Activated naive CD4-positive, alpha-beta T cell treated with anti-CD3 and anti-CD28 coated beads, Interleukin-2, amount 50 U/mL, for 72 hours (primary cell): ENCODE data around the gene PRDX2. TPM values are rescaled to one million over a fixed set of nuclear protein-coding genes. Genes with fewer than 3 reads are reported as not detected.
"Not testable (repeated sequence)": the region's sequence is repeated elsewhere in the genome, so short reads cannot be mapped to it uniquely, and the experiment has no call there.

Source experiments
- ATAC-seq, 2 donors: fragments of 150-1000 bp; cut with Tn5 transposase; 2 replicates each; pipeline ENCODE4 v1.10.0; 2021; ENCODE audit warnings: mild to moderate bottlenecking in 2 of 2, moderate library complexity in 2 of 2
- DNase-seq, 2 donors: peaks; one replicate each; pipeline ENCODE4 v3.0.0; 2021 to 2022; ENCODE audit warnings: low spot score in 2 of 2
- H3K27ac Mint-ChIP-seq, 2 donors: one replicate each; pipeline ENCODE4 v1.8.0; 2022; ENCODE audit warnings: mild to moderate bottlenecking in 2 of 2, mixed read lengths in 2 of 2
- H3K36me3 Mint-ChIP-seq, 2 donors: one replicate each; pipeline ENCODE4 v1.8.0; 2022; ENCODE audit warnings: mixed read lengths in 2 of 2
- H3K9me3 Mint-ChIP-seq, 2 donors: one replicate each; pipeline ENCODE4 v1.8.0; 2022; ENCODE audit warnings: mixed read lengths in 2 of 2
- total RNA-seq, 2 donors: library from RNA; stranded (reverse); gene quantifications; one replicate each; pipeline ENCODE4 v1.2.3, GENCODE V29; 2022

Gene PRDX2
- total RNA-seq, 2 donors from 2014 or later: 317 to 357 TPM

GRCh38 chr19:12834566-12834943, 33.0 kb upstream of the PRDX2 start, which contains the start of gene RTBDN:
RTBDN (minus strand) TSS chr19:12834579; CDS start chr19:12829979, 4,600 bp downstream.
- peaks cover 4 to 18% of the 10 kb centered on the region in 2 donors for H3K36me3 Mint-ChIP-seq
- H3K9me3 Mint-ChIP-seq: no peaks in the 10 kb centered on the region
- DNase-seq (no peak), ATAC-seq (no peak)
- no peak within 1 kb of the TSS for H3K27ac Mint-ChIP-seq

- ATAC-seq: peak; percentile 15 to 18
- Mint-ChIP-seq H3K36me3 (peaks cover 4 to 12% of the 10 kb centered on the region in 2 donors), H3K27ac (no peak overlapping the region), H3K9me3 (no peaks in the 10 kb centered on the region)
- peak in 1 of 2 donors; percentile 24 for DNase-seq
These were observed 32.4 kb upstream of the PRDX2 start for GRCh38 chr19:12833738-12834565.

- Mint-ChIP-seq H3K9me3 (no peaks in the 10 kb centered on the region), H3K36me3 (peaks cover 4 to 12% of the 10 kb centered on the region in 2 donors), H3K27ac (no peak overlapping the region)
- no peak for ATAC-seq
- DNase-seq: no peak
These were observed 31.8 kb upstream of the PRDX2 start for GRCh38 chr19:12833418-12833737.

- no peaks in the 10 kb centered on the region for H3K9me3 Mint-ChIP-seq
- DNase-seq (peak in 1 of 2 donors; percentile 57), ATAC-seq (peak; percentile 39 to 73)
- H3K27ac Mint-ChIP-seq: no peak overlapping the region
- H3K36me3 Mint-ChIP-seq: peaks cover 5 to 6% of the 10 kb centered on the region in 2 donors
These were observed 26.9 kb upstream of the PRDX2 start for GRCh38 chr19:12828494-12828893.

- DNase-seq: peak in 1 of 2 donors; percentile 67
These were observed 23.9 kb upstream of the PRDX2 start for GRCh38 chr19:12825254-12826131.

GRCh38 chr19:12821761-12822160, 20.2 kb upstream of the PRDX2 start:
- DNase-seq (no peak), ATAC-seq (peak; percentile 47 to 55)
- Mint-ChIP-seq H3K9me3 (peaks cover 4 to 7% of the 10 kb centered on the region in 2 donors), H3K27ac (peak overlapping the region in 1 of 2 donors; percentile 10), H3K36me3 (peaks cover 5 to 11% of the 10 kb centered on the region in 2 donors)

More at GRCh38 chr19:12825254-12826131, 23.9 kb upstream of the PRDX2 start:
- no peak overlapping the region for H3K27ac Mint-ChIP-seq
- peak; percentile 67 for ATAC-seq
- H3K9me3 Mint-ChIP-seq: peaks cover 4 to 7% of the 10 kb centered on the region in 2 donors
- H3K36me3 Mint-ChIP-seq: peaks cover 6 to 11% of the 10 kb centered on the region in 2 donors

GRCh38 chr19:12817810-12818209, 16.2 kb upstream of the PRDX2 start:
- not testable (repeated sequence) for ATAC-seq, H3K36me3 Mint-ChIP-seq, H3K27ac Mint-ChIP-seq, H3K9me3 Mint-ChIP-seq, DNase-seq

GRCh38 chr19:12817188-12817587, 15.6 kb upstream of the PRDX2 start:
- H3K9me3 Mint-ChIP-seq: not testable (repeated sequence)

GRCh38 chr19:12815088-12815487, 13.5 kb upstream of the PRDX2 start:
- H3K36me3 Mint-ChIP-seq: peaks cover 4 to 5% of the 10 kb centered on the region in 2 donors
- DNase-seq (no peak), ATAC-seq (no peak)
- H3K27ac Mint-ChIP-seq: no peak overlapping the region
- H3K9me3 Mint-ChIP-seq: no peaks in the 10 kb centered on the region

More at GRCh38 chr19:12817188-12817587, 15.6 kb upstream of the PRDX2 start:
- not testable (repeated sequence) for ATAC-seq, DNase-seq, H3K27ac Mint-ChIP-seq
- H3K36me3 Mint-ChIP-seq: peaks cover 10% of the 10 kb centered on the region in 2 donors

- H3K9me3 Mint-ChIP-seq: no peaks in the 10 kb centered on the region
- DNase-seq (peak; percentile 88 to 89), ATAC-seq (peak; percentile 88 to 92)
- peaks cover 15 to 21% of the 10 kb centered on the region in 2 donors for H3K36me3 Mint-ChIP-seq
- peak within 1 kb of the TSS; percentile 91 to 95 for H3K27ac Mint-ChIP-seq
These were observed 4.9 kb upstream of the PRDX2 start, which contains the start of gene RNASEH2A for GRCh38 chr19:12806242-12807081. RNASEH2A (plus strand) TSS chr19:12806584; CDS start chr19:12806674, 90 bp downstream.

- Mint-ChIP-seq H3K36me3 (peaks cover 24 to 31% of the 10 kb centered on the region in 2 donors), H3K9me3 (no peaks in the 10 kb centered on the region), H3K27ac (no peak overlapping the region)
- DNase-seq: no peak
- ATAC-seq: no peak
These were observed 2.5 kb upstream of the PRDX2 start for GRCh38 chr19:12804051-12804450.

GRCh38 chr19:12802267-12803106, 887 bp upstream of the PRDX2 start:
- DNase-seq: no peak
- Mint-ChIP-seq H3K36me3 (peaks cover 18 to 25% of the 10 kb centered on the region in 2 donors), H3K27ac (peak overlapping the region in 1 of 2 donors; percentile 77), H3K9me3 (no peaks in the 10 kb centered on the region)
- ATAC-seq: no peak

- H3K27ac Mint-ChIP-seq: peak overlapping the region; percentile 65 to 90
- no peak for DNase-seq
- ATAC-seq: peak; percentile 16 to 49
These were observed 606 bp downstream of the PRDX2 start for GRCh38 chr19:12800923-12801465.

GRCh38 chr19:12800466-12800770, 1.2 kb downstream of the PRDX2 start:
- ATAC-seq (no peak), DNase-seq (no peak)
- peaks cover 9 to 15% of the 10 kb centered on the region in 2 donors for H3K36me3 Mint-ChIP-seq
- H3K9me3 Mint-ChIP-seq: no peaks in the 10 kb centered on the region
- H3K27ac Mint-ChIP-seq: peak overlapping the region in 1 of 2 donors; percentile 90

More at GRCh38 chr19:12800923-12801465, 606 bp downstream of the PRDX2 start:
- Mint-ChIP-seq H3K36me3 (peaks cover 9 to 15% of the 10 kb centered on the region in 2 donors), H3K9me3 (no peaks in the 10 kb centered on the region)
